Neural progenitor cell (in vitro differentiated cells): ENCODE data around the gene ATXN10.

Source experiments
- EZH2 ChIP-seq: fragments of 200-600 bp; sonication (generic); IDR thresholded peaks from 2 replicates; pipeline ENCODE4 v1.6.1; 2017; ENCODE audit warnings: antibody characterized with exemption, mild to moderate bottlenecking, moderate library complexity
- EZH2phosphoT487 ChIP-seq: fragments of 200-600 bp; sonication (generic); IDR thresholded peaks from 2 replicates; pipeline ENCODE4 v1.6.1; 2017; ENCODE audit warnings: antibody characterized with exemption
- TF ChIP-seq, protein P1 (sequence below): fragments of 200-600 bp; sonication (generic); IDR thresholded peaks from 2 replicates; pipeline ENCODE4 v1.5.1; 2017; ENCODE audit warnings: antibody characterized with exemption, mild to moderate bottlenecking

DNA sequence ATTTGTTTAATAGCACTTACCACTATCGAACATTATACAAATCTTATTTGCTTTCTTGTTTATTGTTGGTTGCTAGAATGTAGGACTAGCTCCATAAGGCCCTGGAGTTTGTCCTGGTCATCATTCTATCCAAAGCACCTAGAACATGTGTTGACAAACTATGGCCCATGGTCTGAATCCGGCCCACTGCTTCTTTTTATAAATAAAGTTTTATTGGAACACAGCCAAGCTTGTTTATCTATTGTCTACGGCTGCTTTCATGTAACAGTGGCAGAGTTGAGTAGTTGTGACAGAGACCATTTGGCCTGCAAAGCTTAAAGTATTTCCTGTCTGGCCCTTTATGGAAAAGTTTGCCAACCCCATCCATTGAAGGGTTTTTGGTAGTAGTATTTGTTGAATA lies 38.8 kb downstream of the ATXN10 start:
- TF ChIP-seq, protein P1, sequence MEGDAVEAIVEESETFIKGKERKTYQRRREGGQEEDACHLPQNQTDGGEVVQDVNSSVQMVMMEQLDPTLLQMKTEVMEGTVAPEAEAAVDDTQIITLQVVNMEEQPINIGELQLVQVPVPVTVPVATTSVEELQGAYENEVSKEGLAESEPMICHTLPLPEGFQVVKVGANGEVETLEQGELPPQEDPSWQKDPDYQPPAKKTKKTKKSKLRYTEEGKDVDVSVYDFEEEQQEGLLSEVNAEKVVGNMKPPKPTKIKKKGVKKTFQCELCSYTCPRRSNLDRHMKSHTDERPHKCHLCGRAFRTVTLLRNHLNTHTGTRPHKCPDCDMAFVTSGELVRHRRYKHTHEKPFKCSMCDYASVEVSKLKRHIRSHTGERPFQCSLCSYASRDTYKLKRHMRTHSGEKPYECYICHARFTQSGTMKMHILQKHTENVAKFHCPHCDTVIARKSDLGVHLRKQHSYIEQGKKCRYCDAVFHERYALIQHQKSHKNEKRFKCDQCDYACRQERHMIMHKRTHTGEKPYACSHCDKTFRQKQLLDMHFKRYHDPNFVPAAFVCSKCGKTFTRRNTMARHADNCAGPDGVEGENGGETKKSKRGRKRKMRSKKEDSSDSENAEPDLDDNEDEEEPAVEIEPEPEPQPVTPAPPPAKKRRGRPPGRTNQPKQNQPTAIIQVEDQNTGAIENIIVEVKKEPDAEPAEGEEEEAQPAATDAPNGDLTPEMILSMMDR = no peak
- TF ChIP-seq EZH2phosphoT487 = no peak
- TF ChIP-seq EZH2 = no peak
